Suppressor macrophage treated with lipopolysaccharide for 1 hour (primary cell): ENCODE measurements around the gene SEMA3G.

Source experiments
- DNase-seq, 3 donors: peaks; one replicate each; pipeline ENCODE4 v3.0.0-alpha.2; 2020 to 2022

SEMA3G gene

DNA sequence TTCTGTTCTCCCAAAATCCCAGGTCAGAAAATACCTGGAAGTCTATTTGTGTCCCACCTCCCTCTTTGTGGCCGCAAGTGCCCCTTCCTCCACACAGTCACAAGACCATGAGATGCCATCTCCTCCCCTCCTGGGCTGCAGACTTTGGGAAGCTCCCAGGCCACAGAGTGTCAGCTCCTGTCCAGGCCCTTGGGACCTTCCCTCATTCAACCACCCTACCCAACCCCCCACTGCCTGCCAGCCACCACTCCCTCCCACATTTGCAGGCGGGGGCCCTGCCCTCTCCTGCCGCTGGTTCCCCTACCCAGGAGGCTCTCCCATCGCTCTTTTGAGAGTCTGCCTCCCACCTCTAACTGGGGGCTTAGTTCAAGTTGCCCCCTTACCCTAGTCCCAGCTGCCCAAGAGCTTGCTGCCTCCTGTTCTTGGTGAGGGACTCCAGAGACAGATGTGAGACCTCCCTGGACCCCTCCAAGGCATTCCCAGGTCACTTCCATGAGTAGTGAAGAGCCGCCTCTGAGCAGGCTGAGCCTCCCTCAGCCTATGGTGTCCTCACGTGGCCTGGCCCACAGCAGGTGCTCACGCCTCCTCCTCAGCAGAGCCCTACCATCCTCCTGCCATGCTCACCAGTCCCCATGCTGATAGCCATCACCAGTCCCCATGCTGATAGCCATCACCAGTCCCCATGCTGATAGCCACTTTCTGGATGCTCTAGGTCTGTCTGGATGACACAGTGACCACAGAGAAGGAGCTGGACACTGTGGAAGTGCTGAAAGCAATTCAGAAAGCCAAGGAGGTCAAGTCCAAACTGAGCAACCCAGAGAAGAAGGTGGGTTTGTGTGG lies 34.4 kb upstream of the SEMA3G start:
- no peak for DNase-seq

DNA sequence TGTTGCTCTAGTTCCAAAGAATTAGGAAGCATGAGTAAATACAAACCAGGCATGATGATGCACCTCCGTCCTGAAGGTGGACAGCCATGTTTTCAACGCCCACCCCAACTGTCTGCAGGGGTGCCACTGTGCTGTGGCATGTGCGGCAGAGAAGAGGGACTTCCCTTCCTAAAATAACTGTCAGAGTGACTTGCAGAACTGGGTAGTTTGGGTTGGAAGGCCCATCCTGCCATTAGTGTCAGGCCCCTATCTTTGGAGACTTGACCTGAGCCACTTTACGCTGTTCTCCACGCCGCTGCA lies 32.8 kb upstream of the SEMA3G start:
- peak in 1 of 3 donors; percentile 31 for DNase-seq

DNA sequence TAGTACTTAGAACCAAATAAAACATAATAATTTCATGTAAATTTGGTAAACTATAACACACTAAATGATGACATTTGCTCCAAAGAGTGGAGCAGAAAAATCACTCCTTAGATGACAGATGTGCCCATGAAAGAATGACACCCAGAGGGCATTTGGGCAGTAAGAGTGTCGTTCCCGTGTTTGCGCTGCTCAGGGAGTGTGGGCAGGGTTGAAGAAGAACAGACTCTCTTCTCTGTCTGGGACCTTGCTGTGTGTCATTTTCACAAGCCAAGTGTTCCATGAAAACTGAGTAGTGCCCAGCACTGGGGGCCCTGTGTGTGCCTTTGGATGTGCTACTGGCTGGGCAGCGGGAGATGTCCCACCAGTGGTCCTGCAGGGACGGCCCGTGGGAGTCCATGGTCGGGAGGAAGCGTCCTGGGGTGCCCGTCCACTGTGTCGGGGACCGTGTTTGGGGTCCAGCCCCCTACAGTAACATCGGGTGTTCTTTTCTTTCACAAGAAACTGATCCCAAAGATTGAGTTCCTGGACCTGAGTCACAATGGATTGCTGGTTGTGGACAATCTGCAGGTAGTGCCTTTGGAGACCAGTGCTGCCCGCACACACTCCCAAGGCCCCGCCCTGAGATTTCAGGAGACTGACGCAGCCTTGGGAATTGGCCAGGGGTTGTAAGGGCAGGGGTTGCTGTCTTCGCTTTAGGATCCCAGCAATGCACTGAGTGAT lies 32.3 kb upstream of the SEMA3G start:
- DNase-seq: no peak

DNA sequence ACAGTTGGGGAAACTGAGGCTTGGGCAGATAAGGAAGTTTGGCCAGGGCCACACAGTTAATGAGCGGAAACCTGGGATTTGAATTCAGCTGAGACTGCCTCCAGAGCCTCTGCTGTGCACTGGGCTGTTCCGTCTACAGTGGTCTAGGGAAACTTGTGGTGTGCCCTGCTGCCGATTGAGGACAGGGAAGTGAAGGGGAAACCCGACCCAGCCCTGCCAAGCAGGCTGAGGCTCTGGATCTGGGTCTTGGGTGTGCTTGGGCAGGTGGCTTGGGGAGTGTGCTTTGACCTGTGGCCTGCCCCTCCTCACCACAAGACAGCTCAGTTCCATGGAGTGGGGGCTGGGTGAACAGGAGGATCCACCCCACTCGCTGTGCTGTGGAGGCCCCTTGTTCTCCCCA lies 28.1 kb upstream of the SEMA3G start:
- peak; percentile 44 to 64 (median 51) for DNase-seq

DNA sequence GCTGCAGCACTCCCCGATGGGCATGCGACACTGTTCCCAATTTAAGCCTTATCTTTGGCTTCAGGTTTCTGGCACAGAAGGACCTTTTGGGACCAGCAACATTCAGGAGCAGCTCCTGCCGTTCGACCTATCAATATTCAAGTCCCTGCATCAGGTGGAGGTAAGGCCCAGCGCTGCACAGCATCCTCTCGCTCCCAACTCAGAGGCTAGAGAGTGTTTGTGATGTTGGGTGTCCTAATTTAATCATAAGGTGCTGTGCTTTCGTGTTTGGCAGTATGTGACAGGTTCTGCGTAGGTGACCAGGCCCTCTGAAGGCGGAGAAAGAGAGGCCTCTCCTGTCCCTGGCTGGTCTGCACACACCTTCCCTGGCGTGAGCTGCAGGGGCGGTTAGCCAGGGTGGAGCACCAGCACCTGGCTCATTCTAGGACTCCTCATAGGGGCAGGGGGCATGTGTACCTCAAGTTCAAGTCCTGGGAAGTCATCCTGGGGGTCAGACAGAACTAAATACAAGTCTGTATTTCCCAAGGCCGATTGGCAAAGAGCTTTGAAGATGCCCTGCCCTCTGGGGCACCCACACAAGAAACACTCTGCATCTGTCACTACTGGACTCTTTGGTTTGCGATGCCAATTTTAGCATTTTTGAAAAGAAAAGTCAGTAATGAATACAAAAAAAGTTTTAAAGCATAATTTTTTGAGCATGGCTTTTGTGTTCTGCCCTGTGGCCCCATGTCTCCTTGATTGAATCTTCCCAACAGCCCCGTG lies 27.5 kb upstream of the SEMA3G start:
- DNase-seq: peak; percentile 46 to 61 (median 55)

DNA sequence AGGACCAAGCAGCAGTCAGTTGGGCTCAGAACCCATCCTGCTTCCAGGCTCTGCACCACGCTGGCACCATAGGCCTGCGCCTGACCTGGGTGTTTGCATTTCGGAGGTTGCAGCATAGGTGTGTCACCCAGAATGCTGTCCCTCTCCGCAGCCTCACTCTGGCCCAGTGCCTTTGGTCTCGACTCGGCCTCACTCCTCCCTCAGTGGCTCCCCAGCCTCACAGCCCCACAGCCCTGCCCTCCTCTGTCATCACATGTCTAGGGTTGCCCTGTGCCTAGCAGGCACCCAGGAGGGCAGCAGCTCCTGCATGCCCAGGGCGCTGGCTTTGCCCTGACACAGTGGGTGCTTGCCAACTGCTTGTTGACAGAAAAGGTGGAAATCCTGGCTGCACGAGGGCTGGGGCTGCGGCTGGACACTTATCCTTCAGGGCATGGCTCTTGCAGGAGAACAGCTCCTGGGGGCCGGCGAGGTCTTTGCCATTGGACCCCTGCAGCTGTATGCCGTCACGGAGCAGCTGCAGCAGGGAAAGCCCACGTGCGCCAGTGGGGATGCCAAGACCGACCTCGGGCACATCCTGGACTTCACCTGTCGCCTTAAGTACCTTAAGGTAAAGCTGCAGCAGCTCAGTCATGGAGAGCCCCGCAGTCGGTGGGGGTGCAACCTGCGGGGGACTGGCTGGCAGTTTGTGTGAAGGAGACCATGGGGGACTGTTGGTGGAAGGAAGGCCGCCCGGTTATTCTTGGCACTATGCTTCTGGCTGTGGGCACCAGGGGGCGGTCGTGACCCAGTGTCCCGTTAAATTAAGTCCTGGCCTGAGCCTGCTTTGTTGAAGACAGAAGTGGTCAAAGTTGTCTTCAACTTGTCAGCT lies 26.7 kb upstream of the SEMA3G start:
- DNase-seq: peak; percentile 86 to 91 (median 89)

DNA sequence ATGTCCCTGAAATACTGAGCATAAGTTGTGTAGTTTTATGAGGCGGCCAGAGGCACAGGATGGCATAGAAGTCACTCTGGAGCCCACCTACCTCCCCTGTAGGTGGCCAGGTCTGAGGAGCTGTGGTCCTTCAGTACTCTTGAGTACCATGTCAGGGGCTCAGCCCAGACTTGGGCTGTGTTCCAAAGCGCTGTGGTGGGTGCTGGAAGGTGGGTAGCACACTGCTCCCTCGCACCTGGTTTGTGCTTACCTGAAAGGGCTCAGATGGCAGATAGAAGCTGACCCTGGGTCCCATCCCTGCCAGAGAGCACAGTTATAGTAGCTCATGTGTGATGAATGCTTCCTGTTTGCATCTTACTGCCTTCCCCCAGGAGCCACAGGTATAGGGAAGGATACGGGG lies 26.0 kb upstream of the SEMA3G start:
- no peak for DNase-seq

DNA sequence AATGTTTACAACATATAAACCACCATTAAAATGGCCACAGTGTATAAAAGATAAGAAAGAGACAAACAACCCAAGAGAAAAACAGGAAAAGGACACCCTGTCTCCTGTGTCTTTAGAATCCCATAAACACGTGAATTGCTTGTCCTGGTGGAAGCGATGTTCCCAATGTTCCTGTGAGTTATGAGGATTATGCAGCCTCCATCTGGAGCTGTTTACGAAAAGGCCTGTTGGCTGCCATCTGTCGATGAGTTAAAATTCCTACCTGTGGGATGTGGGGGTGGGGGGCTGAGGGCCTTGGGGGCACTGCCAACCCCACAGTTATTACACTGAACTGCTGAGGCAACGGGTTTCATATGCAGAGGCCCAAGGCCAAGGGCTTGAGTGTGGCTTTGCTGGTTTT lies 24.1 kb upstream of the SEMA3G start:
- DNase-seq: no peak

DNA sequence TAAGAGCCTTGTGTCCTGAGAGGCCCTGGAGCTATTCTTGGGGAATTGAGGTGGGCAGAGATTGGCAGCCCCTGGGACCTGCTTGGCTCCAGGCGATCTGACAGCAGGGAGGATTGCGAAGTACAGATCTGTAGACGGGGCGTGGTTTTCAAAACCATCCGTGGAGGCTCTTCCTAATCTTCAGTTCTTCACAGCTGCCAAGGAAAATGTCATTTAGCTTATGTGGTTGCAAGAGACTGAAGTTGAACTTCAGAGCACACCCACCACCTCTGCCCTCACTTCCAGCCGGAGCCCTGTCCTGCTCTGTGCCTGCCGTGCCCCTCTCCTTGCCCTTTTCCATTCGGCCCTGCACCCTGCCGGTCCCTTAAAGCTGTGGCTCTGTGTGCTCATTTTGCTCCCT lies 23.4 kb upstream of the SEMA3G start:
- DNase-seq: no peak

DNA sequence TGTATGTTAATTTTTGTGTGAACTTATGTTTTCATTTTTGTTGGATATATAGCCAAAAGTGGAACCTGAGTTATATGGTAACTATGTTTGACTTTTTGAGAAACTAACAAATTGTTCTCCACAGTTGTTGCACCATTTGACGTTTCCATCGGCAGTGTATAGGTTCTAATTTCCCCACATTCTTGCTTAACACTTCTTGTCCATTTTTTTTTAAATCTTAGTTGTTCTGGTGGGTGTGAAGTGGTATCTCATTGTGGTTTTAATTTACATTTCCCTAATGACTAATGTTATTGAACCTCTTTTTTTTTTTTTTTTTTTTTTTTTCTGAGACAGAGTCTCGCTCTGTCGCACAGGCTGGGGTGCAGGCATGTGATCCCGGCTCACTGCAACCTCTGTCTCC lies 18.5 kb upstream of the SEMA3G start:
- peak; percentile 38 to 68 (median 60) for DNase-seq

DNA sequence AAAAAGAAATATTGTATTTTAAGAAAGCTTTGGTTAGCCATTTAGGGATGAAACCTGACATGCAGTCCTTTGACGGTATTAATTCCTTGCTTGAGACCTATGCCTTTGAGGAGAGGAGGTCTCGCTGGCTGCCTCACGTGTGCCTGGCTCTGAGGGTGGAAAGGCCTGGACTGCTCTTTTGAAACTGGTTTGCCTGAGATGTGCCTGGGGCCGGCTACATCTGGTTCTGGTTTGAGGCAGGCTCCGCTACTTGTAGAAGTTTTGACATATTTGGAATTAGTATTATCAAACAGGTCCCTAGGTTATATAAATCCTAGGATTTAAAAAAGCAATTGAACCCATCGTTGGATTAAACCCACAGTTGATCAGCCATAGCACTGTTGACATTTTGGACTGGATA lies 17.0 kb upstream of the SEMA3G start:
- DNase-seq: no peak

DNA sequence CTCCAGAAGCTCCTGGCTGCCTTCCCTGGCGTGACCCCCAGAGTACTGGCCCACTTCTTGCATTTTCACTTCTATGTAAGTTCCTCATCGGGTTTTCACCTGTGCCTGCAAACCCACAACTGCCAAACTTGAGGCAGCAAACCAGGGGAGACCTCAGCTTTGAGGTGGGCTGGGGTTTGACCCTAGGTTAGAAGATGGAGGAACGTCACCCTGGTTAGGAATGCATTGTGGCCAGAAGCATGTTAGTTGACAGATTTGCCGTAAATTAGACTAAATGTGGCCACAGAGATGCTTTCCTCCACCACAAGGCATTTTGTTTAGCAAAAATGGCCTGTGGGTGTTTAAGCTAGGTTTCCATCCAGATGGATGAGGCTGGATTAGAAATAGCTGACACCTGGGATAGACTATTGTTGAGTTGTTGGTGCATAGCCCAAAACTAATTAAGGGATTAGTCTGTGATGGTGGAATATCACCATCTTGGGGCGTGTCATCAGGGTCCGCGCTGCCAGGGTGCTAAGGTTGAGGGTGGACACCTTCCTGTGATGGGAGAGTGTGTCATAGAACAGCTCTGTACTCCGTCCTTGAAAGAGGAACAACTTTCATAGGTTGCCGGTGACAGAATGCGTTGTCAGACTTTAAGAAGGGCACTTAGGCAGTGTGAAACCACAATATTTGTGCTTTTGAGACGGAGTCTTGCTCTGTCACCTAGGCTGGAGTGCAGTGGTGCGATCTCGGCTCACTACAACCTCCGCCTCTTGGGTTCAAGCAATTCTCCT lies 14.1 kb upstream of the SEMA3G start:
- no peak for DNase-seq

DNA sequence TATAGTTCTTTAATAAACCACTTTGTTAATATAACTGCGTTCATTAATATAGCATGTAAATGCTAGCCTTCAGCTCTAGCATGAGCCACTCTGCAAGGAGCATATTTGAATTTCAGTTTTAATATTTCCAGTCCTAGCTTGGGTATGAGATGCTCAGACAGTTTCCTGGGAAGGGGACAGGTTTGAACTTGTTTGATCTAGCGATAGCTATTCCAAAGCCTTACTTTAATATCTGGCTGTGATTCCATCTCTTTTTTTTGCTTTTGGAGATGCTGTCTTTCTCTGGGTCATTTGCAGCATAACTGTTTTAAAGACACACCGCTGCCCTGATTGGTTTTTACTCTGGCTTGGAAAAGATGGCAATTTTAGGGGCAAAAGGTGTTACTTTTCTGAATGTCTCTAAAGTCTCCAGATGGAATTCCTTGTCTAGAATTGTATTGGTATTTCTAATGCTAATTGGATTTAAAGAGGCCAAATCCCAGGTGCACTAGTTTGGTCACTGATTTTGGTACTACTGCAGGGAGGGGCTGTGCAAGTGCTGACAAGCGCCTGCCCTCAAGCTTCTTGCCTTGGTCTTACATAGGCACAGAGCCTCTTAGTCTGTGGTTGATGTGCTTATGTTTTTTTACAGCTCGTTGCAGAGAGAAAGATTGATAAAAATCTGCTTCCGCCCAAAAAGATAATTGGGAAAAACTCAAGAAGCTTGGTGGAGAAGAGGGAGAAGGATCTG lies 13.3 kb upstream of the SEMA3G start:
- DNase-seq: no peak

DNA sequence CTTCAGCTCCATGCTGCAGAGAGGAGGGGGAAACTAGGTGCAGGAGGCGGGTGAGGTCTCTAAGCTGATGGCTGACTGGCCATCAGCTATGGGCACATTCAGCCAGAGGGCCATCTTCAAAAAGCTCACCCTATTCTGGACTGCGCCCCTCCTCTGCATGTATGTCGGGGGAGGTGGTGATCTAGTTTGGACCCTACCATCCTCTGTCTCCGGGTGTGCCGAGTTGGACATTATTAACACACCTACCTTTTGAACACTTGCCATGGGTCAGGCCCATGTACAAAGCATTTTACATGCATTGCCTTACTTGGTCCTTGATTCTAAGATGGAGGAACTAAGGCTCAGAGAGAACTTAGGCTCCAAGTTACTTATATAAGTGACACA lies 11.9 kb upstream of the SEMA3G start:
- DNase-seq: no peak

DNA sequence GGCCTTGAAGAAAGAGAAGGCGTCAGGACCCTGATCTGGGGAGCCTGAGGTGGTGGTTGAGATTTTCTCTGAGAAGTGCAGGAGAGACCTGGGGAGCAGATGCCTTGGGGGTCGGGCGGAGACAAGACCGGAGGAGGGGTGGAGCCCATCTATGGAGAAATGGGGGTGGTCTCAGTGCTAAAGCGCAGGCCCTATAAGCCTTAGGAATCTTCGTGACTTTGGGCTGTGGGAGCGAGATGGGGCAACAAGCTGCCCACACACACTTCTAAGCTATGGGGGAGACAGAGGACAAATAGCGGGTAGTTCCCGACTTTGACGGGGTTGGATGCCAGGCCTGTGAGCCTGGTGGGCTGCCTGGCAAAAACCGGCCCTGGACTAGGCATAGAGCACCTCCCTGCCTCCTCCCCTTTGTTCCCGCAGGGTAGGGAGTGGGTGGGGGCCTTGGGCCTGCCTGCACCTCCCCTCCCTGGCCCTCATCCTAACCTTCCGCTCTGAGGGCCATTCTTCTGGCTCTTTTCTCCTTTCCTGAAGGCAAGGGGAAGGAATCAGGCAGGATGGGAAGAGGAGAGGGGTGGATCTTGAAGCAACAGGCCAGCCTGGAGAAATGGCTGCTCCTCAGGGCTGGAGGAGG lies 11.4 kb upstream of the SEMA3G start:
- no peak for DNase-seq

DNA sequence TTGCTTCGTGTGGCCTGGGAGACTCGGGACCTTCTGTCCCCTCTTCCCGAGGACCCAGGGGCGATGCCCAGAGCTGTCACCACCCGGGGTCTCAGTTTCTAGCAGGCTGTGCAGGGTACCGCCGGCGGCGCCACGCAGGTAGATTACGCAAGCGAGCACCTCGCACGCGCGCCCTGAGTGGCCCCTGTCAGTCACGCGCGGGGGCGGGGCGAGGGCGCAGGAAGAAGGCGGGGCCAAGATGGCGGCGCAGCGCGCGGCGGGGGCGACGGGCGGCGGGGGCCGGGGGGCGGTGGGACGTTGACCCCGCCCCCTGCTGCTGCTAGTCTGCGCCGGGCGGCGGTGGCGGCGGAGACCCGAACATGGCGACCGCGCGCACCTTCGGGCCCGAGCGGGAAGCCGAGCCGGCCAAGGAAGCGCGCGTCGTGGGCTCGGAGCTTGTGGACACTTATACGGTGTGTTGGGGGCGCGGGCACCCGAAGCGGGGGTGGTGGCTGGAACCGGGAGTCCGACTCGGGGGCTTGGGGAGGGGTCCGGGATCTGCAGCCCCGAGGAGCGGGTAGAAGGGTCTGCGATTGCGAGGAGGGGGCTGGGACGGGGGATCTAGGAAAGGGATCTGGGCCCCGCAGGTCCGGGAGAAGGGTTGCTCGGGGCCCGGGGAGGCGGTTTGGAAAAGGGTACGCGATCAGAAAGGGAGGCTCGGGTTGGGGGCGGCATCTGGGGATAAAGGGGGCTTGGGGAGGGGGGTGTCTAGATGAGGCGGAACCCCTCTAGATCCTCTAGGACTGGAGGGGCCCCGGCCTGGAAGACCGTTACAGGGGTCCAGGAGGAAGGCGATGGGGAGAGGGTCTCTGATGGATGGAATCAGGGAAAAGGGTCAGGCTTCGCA lies 10.6 kb upstream of the SEMA3G start, which contains the start of gene NISCH:
NISCH (plus strand) TSS at position 322 of the 886 bp plus-strand sequence; CDS start at position 360, 38 bp downstream.
- DNase-seq: peak; percentile 84 to 96 (median 92)

DNA sequence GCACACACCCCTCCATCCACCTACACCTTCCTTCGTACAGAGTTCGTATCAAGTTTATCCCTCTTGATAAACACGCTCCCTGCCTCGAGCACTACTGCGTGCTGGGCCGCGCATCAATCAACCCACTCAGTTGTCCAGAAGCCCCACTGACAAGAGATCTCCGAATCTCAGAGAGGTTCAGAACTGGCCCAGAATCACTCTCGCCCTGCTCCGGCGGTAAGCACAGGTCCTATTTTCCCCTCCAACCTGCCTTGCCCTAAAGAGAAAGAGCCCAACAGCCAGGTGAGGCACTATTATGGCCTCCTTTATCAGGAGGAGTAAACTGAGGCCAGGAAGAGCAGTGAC lies 10.0 kb upstream of the SEMA3G start:
- no peak for DNase-seq

DNA sequence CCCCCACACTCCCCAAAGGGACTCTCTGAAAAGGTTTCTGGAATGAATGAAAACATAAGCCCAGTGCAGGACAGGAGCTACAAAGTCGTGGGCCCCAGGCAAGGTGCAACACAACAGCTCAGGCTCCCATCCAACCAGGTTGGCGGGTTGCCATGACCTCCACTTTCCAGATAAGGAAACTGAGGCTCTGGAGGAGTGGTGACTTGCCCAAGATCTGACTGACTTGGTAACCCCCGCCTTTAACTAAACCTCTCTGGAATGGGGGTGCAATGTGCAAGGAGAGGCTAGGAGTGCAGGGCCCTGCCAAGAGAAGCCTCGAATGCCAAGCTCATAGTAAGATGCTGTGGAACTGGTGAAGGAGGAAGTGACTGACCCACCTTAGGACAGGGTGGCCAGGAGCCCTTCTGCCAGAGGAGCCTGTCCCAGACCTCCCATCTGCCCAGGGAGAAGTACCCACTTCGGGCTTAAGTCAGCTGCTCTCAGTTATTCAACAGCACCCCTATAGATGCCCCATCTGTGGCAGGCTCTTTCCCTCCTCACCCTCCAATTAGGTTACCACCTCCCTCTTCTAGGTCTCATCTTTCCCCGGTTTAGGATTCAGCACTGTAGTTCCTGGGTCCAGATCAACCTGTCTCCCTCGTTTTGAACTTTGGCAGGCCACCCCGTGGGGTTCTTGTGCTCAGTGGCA lies 9.5 kb upstream of the SEMA3G start:
- no peak for DNase-seq
